DMS53 (cell line): ENCODE data around the gene TAF1B.

Experiments used
- DNase-seq: peaks from one replicate; lab custom pipeline; 2025; lab: John Stamatoyannopoulos, UW

The TAF1B gene

DNA sequence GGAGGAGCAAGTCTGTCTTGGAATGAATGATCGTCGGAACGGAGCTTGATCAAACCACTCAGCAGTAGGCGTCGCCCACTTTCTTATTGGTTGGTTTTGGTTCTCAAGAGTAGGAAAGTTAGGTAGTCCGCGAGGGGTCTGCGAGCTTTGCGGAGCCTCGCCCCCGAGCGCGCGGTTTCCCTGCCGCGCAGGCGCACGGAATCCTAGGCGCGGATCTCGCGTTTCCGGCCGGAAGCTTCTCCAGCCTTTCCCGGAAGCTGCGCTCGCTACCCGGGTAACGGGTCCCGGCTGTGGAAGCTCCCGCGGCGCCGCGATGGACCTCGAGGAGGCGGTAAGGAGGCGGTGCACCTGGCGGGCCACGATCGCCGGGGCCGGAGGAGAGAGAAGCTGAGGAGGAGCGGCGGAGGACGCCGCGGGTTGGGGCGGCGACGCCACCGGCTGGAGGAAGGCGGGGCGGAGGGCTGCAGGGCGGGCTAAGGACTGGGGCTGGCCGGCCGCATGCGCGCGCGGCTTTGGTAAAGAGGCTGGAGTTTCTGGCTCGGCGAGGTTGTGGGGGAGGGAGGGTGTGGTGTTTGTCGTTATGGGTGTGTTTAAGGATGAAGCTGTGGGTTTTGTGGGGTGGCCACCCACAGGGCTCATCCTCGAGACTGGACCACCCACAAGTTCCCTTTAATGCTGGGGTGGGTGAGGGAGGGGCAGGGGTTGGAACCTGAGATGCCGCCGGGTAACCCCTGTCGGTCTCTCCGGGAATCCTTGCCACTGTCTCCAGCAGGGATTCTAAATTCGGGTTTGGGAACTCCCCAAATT lies at the start of gene TAF1B:
TAF1B (plus strand) TSS at position 246 of the 807 bp plus-strand sequence; CDS start at position 314, 68 bp downstream.
- peak; percentile 94 for DNase-seq

GRCh38 chr2:9793918-9794717 lies 49.2 kb upstream of the TAF1B start:
- no peak for DNase-seq

DNA sequence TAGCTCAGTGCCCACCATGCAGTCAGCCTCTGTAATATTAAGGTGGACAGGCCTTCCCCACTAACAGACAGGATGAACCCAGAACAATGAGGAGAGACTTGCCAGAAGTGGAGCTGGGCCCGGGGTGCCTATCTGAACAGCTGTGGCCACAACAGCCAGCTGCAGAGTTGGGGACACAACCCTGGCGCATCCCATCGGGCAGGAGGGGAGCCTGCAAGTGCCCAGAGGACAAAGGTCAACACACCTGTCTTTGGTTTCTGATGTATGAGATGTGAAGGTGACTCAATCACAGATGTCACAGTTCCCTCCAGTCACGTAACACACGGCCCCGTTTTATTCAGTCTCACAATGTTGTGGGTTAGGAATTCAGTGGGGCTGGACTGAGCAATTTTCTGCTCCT lies 48.2 kb upstream of the TAF1B start:
- peak; percentile 53 for DNase-seq

DNA sequence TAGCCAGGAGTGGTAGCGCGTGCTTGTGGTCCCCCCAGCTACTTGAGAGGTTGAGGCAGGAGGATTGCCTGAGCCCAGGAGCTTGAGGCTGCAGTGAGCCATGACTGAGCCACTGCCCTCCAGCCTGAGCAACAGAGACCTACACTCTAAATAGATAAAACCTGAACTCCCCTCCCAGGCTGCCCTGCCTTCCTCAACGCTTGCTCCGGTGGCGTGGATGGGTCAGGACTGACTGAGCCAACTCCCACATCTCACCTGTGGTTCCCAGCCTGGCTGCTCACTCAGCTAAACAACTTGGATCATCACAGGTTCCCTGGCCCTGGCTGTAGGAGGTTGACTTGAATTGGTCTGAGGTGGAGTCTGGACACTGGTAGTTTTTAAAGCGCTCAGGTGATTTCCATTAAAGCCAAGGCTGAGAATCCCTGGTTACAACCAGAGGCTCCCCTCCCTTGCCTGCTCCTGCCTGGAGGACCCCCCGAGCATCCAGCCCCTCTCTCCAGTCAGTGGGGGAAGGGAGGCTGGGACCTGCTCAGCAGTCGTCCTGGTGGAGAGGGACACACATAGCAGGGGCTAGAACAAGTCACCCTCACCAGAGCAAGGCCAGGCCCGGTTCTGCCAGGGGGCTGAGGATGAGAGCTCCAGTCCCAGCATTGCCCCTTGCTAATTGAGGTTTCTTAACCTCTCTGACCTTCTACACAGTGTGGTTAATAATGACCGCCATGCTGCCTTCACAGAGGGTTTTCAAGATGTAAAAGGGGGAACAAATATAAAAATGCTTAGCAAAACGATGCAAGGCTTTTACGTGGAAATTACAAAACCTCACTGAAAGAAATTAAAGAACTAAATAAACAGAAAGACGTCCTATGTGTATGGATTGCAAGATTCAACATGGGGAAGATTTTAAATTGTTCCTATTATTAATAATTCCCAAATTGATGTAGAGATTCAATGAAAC lies 46.9 kb upstream of the TAF1B start:
- no peak for DNase-seq

DNA sequence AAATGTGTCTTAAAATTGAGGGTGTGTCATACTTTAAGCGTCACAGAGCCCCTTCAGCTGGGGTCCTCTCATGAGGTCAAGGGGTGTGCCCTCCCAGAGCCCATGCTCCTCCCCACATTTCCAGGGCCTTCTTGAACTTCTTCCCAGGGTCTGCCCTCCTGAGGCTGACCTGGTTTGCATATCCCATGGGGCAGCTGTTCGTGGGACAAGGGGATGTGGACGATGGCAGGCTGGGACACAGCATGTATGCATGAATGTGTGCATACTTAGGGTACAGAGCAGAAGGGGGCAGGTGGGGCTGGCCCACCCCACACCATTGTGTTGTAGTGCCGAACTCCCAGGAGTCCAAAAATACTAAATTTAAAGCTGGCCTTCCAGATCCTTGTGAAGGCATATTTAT lies 46.2 kb upstream of the TAF1B start:
- no peak for DNase-seq

DNA sequence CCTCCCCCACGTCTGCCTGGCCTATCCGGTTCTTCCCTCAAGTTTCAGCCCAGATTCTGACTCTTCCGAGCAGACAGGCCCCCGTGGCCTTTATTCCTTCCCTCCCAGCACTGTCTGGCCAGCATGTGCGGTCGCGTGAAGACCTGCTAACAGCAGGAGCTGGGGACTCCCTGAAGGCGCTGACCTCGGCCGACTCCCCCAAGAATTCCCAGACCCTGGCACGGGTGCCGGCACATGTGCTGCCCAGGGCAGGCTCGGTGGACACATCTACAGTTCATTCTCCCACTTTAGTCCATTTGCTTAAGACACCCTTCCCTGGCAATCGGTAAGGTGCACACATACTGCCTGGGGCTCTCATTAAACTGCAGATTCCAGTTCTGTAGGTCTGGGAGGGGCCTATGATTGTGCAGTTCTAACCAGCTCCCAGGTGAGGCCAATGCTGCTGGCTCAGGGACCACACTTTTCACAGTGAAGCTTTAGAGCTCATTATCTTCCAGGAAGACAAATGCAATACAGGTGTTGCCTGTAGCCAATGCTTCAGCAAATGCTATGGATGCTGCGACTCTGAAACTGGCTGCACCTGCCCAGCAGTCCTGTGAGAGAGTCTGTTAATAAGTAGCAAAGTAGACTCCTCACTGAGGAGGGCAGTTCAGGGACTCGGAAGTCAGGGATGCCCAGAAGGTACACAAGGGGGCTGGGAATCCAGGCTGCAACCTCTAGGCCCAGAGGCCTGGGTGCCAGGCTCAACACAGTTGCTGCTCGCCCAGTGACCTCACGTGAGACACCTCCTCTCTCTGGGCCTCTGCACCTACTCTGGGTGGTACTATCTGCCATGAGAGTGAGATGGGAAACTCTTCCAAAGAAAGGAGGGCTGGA lies 45.4 kb upstream of the TAF1B start:
- DNase-seq: peak; percentile 87

DNA sequence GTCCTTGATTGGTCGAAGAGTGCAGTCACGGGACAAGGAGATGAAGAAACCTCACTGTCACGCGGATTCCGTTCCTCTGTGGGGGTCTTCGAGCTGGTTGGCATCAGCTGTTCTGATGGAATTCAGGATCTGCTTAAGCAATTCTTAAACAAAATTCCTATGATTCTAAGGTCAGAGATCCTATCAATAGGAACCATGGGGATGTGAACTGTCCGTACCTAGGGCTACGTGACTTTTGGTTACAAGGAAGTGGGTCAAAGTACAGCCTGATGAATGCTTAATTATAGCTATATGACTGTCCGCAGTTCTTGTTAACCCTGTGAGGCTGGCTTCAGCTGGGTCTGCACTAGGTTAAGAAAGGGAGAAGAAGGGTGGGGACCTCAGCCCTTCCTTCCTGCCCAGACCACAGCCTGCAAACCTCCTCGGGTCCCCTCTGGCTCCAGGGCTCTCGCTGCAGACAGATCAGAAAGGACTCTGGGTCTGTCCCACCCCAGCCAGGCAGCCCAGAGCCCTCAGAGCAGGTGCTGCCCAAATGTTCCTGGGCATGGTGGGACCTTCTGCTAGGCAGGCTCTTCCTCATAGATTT lies 44.2 kb upstream of the TAF1B start:
- no peak for DNase-seq

- DNase-seq: peak; percentile 81
These were observed 43.3 kb upstream of the TAF1B start for GRCh38 chr2:9799729-9800632.

GRCh38 chr2:9800639-9800974 lies 42.7 kb upstream of the TAF1B start:
- DNase-seq: no peak

DNA sequence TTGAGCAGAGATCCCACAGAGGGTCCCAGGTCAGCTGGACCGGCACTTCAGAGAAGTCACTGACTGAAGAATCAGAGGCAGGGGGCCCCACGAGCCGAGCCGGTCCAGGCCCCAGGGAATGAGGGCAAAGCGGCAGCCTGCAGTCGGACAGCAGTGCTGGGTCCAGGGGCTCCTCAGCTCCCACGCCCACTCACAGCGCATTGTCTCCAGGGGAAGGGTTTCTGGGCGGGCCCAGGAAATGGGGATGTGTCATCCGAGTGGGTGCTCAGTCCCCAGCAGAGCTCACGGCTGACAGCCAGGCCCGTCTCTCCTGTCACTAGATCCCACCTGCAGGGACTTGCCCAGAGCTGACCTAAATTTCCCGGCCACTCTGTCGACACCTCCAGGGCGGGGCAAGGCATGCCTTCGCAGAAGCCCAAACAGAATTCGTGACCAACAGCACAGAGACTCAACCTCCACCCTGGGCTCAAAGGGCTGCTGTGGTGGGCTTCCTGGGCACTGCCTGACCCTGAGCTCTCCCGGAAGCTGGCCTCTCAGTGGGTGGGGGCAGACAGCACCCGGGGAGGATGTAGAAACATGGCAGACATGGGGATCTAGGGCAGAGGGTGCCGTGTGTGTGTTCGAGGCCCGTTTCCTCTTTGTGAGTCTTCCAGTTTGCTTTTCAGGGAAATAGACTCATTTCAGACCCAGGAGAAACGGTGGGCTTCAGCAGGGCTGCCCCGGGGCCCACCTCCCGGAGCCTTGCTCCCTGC lies 42.1 kb upstream of the TAF1B start:
- DNase-seq: no peak

- DNase-seq: no peak
These were observed 40.7 kb upstream of the TAF1B start for GRCh38 chr2:9802576-9802993.

DNA sequence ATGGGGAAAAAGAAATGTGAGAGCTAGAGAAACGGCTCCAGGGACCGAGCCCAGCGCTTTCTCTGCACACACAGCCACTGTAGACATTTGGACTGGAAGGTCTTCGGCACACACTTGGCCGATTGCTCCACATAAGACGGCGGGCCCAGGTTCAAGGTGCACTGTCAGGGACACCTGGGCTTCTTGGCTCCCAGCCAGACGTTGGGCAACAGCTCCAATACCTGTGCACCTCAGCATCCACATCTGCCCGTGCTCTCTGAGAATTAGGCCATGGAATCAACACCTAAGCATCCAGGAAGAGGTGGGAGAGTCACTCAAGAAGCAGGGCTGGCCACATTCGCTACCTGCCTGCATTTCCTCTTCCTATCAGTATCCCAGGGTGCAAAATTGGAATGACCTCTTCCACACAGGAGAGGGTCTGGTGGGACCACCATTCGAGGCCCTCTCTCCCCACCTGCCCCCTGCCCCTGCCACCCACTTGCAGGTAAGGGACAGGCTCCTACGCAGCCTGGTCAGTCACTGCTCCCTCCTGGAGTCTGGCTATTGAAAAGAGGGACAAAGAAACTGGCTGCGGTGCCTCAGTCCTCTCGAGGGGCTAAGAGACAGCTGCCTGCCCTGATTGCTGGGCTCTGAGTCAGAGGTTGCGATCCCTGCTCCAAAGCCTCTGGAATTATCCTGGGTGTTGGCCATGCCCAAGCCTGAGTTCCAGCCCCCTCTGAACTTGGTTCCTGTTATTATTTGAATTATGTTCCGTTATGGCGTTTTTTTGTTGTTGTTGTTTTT lies 40.1 kb upstream of the TAF1B start:
- peak; percentile 32 for DNase-seq

GRCh38 chr2:9805435-9806297 lies 37.6 kb upstream of the TAF1B start:
- DNase-seq: no peak

DNA sequence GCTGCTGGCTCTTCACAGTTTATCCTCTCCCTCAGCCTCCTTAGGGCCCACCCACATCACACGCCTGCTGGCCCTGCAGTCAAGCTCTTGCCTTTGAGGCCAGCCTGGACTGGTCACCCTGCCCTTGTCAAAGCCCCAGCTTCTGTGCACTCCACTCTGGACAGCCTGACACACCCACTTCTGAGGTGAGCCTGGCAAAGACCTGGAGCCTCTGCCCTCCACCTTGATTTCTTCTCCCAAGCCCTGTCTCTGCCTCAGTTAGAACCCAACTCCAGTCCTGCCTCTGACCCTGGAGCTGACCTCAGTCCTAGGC lies 37.0 kb upstream of the TAF1B start:
- DNase-seq: no peak

- DNase-seq: no peak
These were observed 36.6 kb upstream of the TAF1B start for GRCh38 chr2:9806656-9807055.

GRCh38 chr2:9807056-9807455 lies 36.2 kb upstream of the TAF1B start:
- no peak for DNase-seq

- DNase-seq: no peak
These were observed 35.5 kb upstream of the TAF1B start for GRCh38 chr2:9807555-9808305.
